ENCODE results near the gene MGLL. TPM values are rescaled to one million over a fixed set of nuclear protein-coding genes. Genes with fewer than 3 reads are reported as not detected.

Gene MGLL
- total and polyA plus RNA-seq, 4 donors: 67.0 to 182 (median 78.2) TPM

DNA sequence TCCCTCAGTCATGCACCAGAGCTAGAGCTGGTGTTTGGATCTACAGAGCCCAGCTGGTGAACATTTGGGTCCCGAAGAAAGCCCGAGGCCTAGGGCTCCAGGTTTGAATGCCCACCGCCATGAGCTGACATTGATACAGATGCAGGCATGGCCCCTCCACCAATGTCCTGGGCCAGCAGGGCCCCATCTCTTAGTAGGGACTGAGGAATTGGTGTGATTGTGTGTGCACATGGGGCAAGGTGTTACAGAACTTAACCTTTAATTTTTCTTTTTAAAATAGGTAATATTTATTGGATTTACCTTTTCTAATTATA is 182.3 kb downstream of the MGLL start:
- Histone ChIP-seq H3K4me1 (ENCODE audit: control insufficient read depth in 5 of 5, insufficient read depth in 5 of 5, low read length in 5 of 5) (no peaks in the 10 kb centered on the region), H3K27me3 (ENCODE audit: control insufficient read depth in 3 of 3, insufficient read depth in 3 of 3, low read length in 2 of 3) (no peaks in the 10 kb centered on the region), H3K4me3 (no peak overlapping the region), H3K9ac (ENCODE audit: insufficient read depth in 1 of 2, low read length in 2 of 2) (no peak overlapping the region), H3K9me3 (ENCODE audit: control insufficient read depth in 4 of 4, insufficient read depth in 3 of 4, low read length in 3 of 4) (no peaks in the 10 kb centered on the region), H3K36me3 (ENCODE audit: control insufficient read depth in 4 of 4, insufficient read depth in 4 of 4, low read length in 4 of 4) (no peaks in the 10 kb centered on the region), H3K27ac (ENCODE audit: low read depth in 1 of 2, low read length in 1 of 2) (no peak overlapping the region)
- DNase-seq (no peak), ATAC-seq (ENCODE audit: insufficient read depth, low FRiP score) (no peak)
- WGBS, 2 donors: 97 to 98% methylated on average over 3 of the region's 3 CpGs
- no peak for TF ChIP-seq CTCF (IDR thresholded peaks at IDR 0.05; ENCODE audit: control extremely low read depth, extremely low read depth)

GRCh38 chr3:127639173-127640041 is 182.9 kb downstream of the MGLL start:
- H3K36me3 ChIP-seq (ENCODE audit: control insufficient read depth in 4 of 4, insufficient read depth in 4 of 4, low read length in 4 of 4): no peaks in the 10 kb centered on the region
- H3K9ac ChIP-seq (ENCODE audit: insufficient read depth in 1 of 2, low read length in 2 of 2): no peak overlapping the region
- no peak overlapping the region for H3K27ac ChIP-seq (ENCODE audit: low read depth in 1 of 2, low read length in 1 of 2)
- TF ChIP-seq CTCF (IDR thresholded peaks at IDR 0.05; ENCODE audit: control extremely low read depth, extremely low read depth): no peak
- H3K4me1 ChIP-seq (ENCODE audit: control insufficient read depth in 5 of 5, insufficient read depth in 5 of 5, low read length in 5 of 5): no peaks in the 10 kb centered on the region
- no peaks in the 10 kb centered on the region for H3K9me3 ChIP-seq (ENCODE audit: control insufficient read depth in 4 of 4, insufficient read depth in 3 of 4, low read length in 3 of 4)
- no peaks in the 10 kb centered on the region for H3K27me3 ChIP-seq (ENCODE audit: control insufficient read depth in 3 of 3, insufficient read depth in 3 of 3, low read length in 2 of 3)
- ATAC-seq (ENCODE audit: insufficient read depth, low FRiP score): no peak
- no peak overlapping the region for H3K4me3 ChIP-seq
- 92 to 95% methylated on average over 5 of the region's 5 CpGs for WGBS, 2 donors
- no peak for DNase-seq

Other genes starting within 250 kb of the MGLL start
- 10 to 100 TPM; 28.9 to 38.7 TPM for gene TPRA1, start 231.8 kb downstream of the MGLL start, total RNA-seq
- 10 to 100 TPM; 37.2 to 53.2 TPM for gene TPRA1, start 231.8 kb downstream of the MGLL start, polyA plus RNA-seq
- 10 to 100 TPM; 15.9 to 23.6 TPM for gene MCM2, start 224.1 kb downstream of the MGLL start, total RNA-seq
- 10 to 100 TPM in 1 of 2 donors, 1 to 10 TPM in 1; 5.2 to 12.5 TPM for gene MCM2, start 224.1 kb downstream of the MGLL start, polyA plus RNA-seq
- 1 to 10 TPM; 4.7 to 7.3 TPM for gene PODXL2, start 193.3 kb downstream of the MGLL start, total RNA-seq
- gene PODXL2, start 193.3 kb downstream of the MGLL start, polyA plus RNA-seq: 1 to 10 TPM; 3.1 to 4.6 TPM
- 10 to 100 TPM; 46.0 to 51.2 TPM for gene ABTB1, start 149.6 kb downstream of the MGLL start, total RNA-seq
- gene ABTB1, start 149.6 kb downstream of the MGLL start, polyA plus RNA-seq: 100 to 1,000 TPM in 1 of 2 donors, 10 to 100 TPM in 1; 30.7 to 102 TPM
- gene KBTBD12, start 92.7 kb upstream of the MGLL start, total RNA-seq: 1 to 10 TPM in 1 of 2 donors, under 1 TPM in 1; 0.86 to 3.1 TPM
- gene KBTBD12, start 92.7 kb upstream of the MGLL start, polyA plus RNA-seq: under 1 TPM; 0.29 to 0.37 TPM
- gene SEC61A1, start 229.9 kb upstream of the MGLL start, total RNA-seq: 100 to 1,000 TPM; 137 to 270 TPM
- 100 to 1,000 TPM; 139 to 207 TPM for gene SEC61A1, start 229.9 kb upstream of the MGLL start, polyA plus RNA-seq

All from lung (tissue), 12 donors.